ENCODE measurements around the gene TMLHE. TPM values are rescaled to one million over a fixed set of nuclear protein-coding genes. Genes with fewer than 3 reads are reported as not detected.
"Not testable (repeated sequence)": the region's sequence is repeated elsewhere in the genome, so short reads cannot be mapped to it uniquely, and the experiment has no call there.

Gene TMLHE

DNA sequence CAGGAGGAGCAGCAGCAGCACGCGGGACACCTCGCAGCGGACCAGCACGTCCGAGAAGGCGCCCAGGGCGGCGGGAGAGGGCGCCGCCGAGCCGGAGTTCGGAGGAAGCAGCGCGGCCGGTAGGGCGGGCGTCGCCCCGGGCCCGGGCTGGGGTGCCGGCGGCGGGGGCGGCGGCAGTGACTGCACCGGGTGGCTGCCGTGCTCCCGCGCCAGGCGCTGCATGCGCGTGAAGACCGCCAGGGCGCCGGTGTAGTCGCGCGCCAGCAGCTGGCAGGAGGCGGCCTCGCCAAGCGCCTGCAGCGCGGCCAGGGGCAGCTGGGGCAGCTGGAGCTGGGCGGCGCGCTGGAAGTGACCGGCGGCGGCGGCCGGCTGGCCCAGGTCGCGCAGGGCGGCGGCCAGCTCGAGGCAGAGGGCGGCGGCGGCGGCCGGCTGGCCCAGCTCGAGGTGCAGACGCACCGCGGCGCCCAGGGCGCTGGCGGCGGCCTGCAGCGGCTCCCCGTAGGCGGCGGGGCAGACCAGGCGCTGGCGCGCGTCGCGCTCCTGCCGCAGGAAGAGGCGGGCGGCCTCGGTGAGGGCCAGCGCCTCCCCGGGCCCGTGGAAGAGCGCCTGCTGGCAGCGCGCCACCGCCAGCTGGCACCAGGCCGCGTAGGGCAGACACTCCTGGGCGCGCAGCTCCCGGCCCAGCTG is 154.8 kb downstream of the TMLHE start:
- not testable (repeated sequence) for H2BK5ac ChIP-seq (ENCODE audit: low read depth, low read length, poor library complexity, severe bottlenecking); H3K14ac ChIP-seq (ENCODE audit: low read length in 2 of 2); H3K9me3 ChIP-seq (ENCODE audit: control insufficient read depth, low read length); H3K4ac ChIP-seq (ENCODE audit: low read depth in 1 of 2, low read length in 2 of 2); DNase-seq; H3K4me1 ChIP-seq (ENCODE audit: control insufficient read depth, insufficient read depth, low read depth, low read length); H3K4me3 ChIP-seq (ENCODE audit: insufficient read depth in 1 of 2, low read depth in 1 of 2, low read length in 2 of 2); H4K8ac ChIP-seq (ENCODE audit: low read length); H2AK5ac ChIP-seq (ENCODE audit: low read length, severe bottlenecking); H3K23ac ChIP-seq (ENCODE audit: low read length in 2 of 2); H3K36me3 ChIP-seq (ENCODE audit: control insufficient read depth in 1 of 2, insufficient read depth in 2 of 2, low read depth in 1 of 2, low read length in 2 of 2); H3K9ac ChIP-seq (ENCODE audit: low read length); H3K79me1 ChIP-seq (replicated peaks; ENCODE audit: low read length, poor library complexity, severe bottlenecking); H4K91ac ChIP-seq (ENCODE audit: low read length); H3K4me2 ChIP-seq (ENCODE audit: low read length, poor library complexity, severe bottlenecking); H3K18ac ChIP-seq (ENCODE audit: low read depth in 1 of 2, low read length in 2 of 2); H2AFZ ChIP-seq (ENCODE audit: low read depth, low read length); H3K27ac ChIP-seq (ENCODE audit: low read length, poor library complexity, severe bottlenecking); H3K27me3 ChIP-seq (ENCODE audit: control insufficient read depth in 1 of 2, insufficient read depth in 1 of 2, low read length in 2 of 2); H2BK120ac ChIP-seq (ENCODE audit: low read depth, low read length); H2BK15ac ChIP-seq (ENCODE audit: low read depth, poor library complexity, severe bottlenecking); H2BK12ac ChIP-seq (ENCODE audit: low read length in 2 of 2)
- WGBS: no CpG with 5 or more reads among the region's 97 CpGs

DNA sequence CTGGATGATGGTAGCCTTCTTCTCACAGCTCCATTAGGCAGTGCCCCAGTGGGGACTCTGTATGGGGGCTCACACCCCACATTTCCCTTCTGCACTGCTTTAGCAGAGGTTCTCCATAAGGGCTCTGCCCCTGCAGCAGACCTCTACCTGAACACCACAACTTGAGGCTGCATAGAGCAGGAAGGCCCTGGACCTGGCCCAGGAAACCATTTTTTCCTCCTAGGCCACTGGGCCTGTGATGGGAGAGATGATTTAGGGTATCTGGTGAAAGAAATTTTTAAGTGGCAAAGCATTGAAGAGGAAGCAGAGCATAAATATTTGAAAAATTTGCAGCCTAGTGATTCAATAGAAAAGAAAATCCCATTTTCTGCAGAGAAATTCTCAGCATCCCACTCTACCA is 171.7 kb downstream of the TMLHE start:
- Histone ChIP-seq H2BK15ac (ENCODE audit: low read depth, poor library complexity, severe bottlenecking) (no peak overlapping the region), H3K14ac (ENCODE audit: low read length in 2 of 2) (no peak overlapping the region), H2BK120ac (ENCODE audit: low read depth, low read length) (no peak overlapping the region), H3K4me3 (ENCODE audit: insufficient read depth in 1 of 2, low read depth in 1 of 2, low read length in 2 of 2) (no peak overlapping the region), H2AFZ (ENCODE audit: low read depth, low read length) (no peak overlapping the region), H3K9me3 (ENCODE audit: control insufficient read depth, low read length) (peaks cover 35% of the 10 kb centered on the region), H2AK5ac (ENCODE audit: low read length, severe bottlenecking) (no peak overlapping the region), H3K36me3 (ENCODE audit: control insufficient read depth in 1 of 2, insufficient read depth in 2 of 2, low read depth in 1 of 2, low read length in 2 of 2) (no peaks in the 10 kb centered on the region), H3K4ac (ENCODE audit: low read depth in 1 of 2, low read length in 2 of 2) (no peak overlapping the region), H3K4me1 (ENCODE audit: control insufficient read depth, insufficient read depth, low read depth, low read length) (no peaks in the 10 kb centered on the region), H3K27ac (ENCODE audit: low read length, poor library complexity, severe bottlenecking) (no peak overlapping the region), H3K18ac (ENCODE audit: low read depth in 1 of 2, low read length in 2 of 2) (no peak overlapping the region), H3K79me1 (replicated peaks; ENCODE audit: low read length, poor library complexity, severe bottlenecking) (peaks cover 8% of the 10 kb centered on the region), H4K8ac (ENCODE audit: low read length) (no peak overlapping the region), H3K23ac (ENCODE audit: low read length in 2 of 2) (no peak overlapping the region), H3K27me3 (ENCODE audit: control insufficient read depth in 1 of 2, insufficient read depth in 1 of 2, low read length in 2 of 2) (no peaks in the 10 kb centered on the region), H2BK12ac (ENCODE audit: low read length in 2 of 2) (no peak overlapping the region), H3K9ac (ENCODE audit: low read length) (no peak overlapping the region), H4K91ac (ENCODE audit: low read length) (no peak overlapping the region), H3K4me2 (ENCODE audit: low read length, poor library complexity, severe bottlenecking) (no peak overlapping the region), H2BK5ac (ENCODE audit: low read depth, low read length, poor library complexity, severe bottlenecking) (no peak overlapping the region)
- no peak for DNase-seq

Small RNA genes lying within 50 kb of the gene (small RNA-seq; reads per million reads assigned to genes)
- gene MIR1184-3 (ENCODE audit: low read depth): not detected

Data from mesenchymal stem cell (in vitro differentiated cells and primary cell).